Mesenchymal stem cell (in vitro differentiated cells and primary cell): ENCODE measurements around the gene FAM50A.

Experiments used
- DNase-seq: peaks from one replicate; pipeline ENCODE4 v3.0.0-alpha.2; 2013
- H2AFZ ChIP-seq: one replicate; pipeline ENCODE4 v1.6.1; 2013; ENCODE audit warnings: low read depth, mild to moderate bottlenecking, control low read depth, inconsistent platforms, low read length, moderate library complexity
- H2AK5ac ChIP-seq: 2 replicates; pipeline ENCODE4 v1.6.1; 2013; ENCODE audit warnings: low read length, moderate library complexity, mild to moderate bottlenecking, inconsistent platforms; ENCODE audit not compliant: severe bottlenecking
- H2BK120ac ChIP-seq: one replicate; pipeline ENCODE4 v1.6.1; 2013; ENCODE audit warnings: low read depth, mild to moderate bottlenecking, inconsistent platforms, low read length, moderate library complexity
- H2BK12ac ChIP-seq, 2 experiments: one replicate each; pipeline ENCODE4 v1.6.1; 2013; ENCODE audit warnings: inconsistent platforms in 2 of 2, low read length in 2 of 2, mild to moderate bottlenecking in 2 of 2, moderate library complexity in 2 of 2, control low read depth in 1 of 2
- H2BK15ac ChIP-seq: one replicate; pipeline ENCODE4 v1.6.1; 2013; ENCODE audit warnings: mild to moderate bottlenecking, low read depth, inconsistent platforms; ENCODE audit not compliant: poor library complexity, severe bottlenecking
- H2BK5ac ChIP-seq: 2 replicates; pipeline ENCODE4 v1.6.1; 2013; ENCODE audit warnings: low read depth, mild to moderate bottlenecking, low read length, control low read depth, inconsistent platforms; ENCODE audit not compliant: poor library complexity, severe bottlenecking
- H3K14ac ChIP-seq, 2 experiments: one replicate each; pipeline ENCODE4 v1.6.1; 2013; ENCODE audit warnings: inconsistent platforms in 2 of 2, low read length in 2 of 2, control low read depth in 1 of 2, mild to moderate bottlenecking in 1 of 2, moderate library complexity in 1 of 2
- H3K18ac ChIP-seq, 2 experiments: one replicate each; pipeline ENCODE4 v1.6.1; 2013; ENCODE audit warnings: inconsistent platforms in 2 of 2, low read length in 2 of 2, control low read depth in 1 of 2, low read depth in 1 of 2, mild to moderate bottlenecking in 1 of 2
- H3K23ac ChIP-seq, 2 experiments: one replicate each; pipeline ENCODE4 v1.6.1; 2013; ENCODE audit warnings: inconsistent platforms in 2 of 2, low read length in 2 of 2, mild to moderate bottlenecking in 2 of 2, moderate library complexity in 2 of 2, control low read depth in 1 of 2
- H3K27ac ChIP-seq: 2 replicates; pipeline ENCODE4 v1.5.1; 2013; ENCODE audit warnings: mild to moderate bottlenecking, moderate library complexity, low read length, control low read depth, inconsistent platforms; ENCODE audit not compliant: poor library complexity, severe bottlenecking
- H3K27me3 ChIP-seq, 2 experiments: 2 replicates each; pipeline versions ENCODE4 v1.6.1 to v1.7.0; 2013; ENCODE audit warnings: low read length in 2 of 2, mild to moderate bottlenecking in 2 of 2, moderate library complexity in 2 of 2, control low read depth in 1 of 2, inconsistent platforms in 1 of 2; ENCODE audit not compliant: control insufficient read depth in 1 of 2, insufficient read depth in 1 of 2
- H3K36me3 ChIP-seq, 2 experiments: 2 replicates each; pipeline versions ENCODE4 v1.6.1 to v1.7.0; 2013; ENCODE audit warnings: low read length in 2 of 2, control low read depth in 1 of 2, inconsistent platforms in 1 of 2, low read depth in 1 of 2, mild to moderate bottlenecking in 1 of 2; ENCODE audit not compliant: insufficient read depth in 2 of 2, control insufficient read depth in 1 of 2
- H3K4ac ChIP-seq, 2 experiments: one replicate each; pipeline ENCODE4 v1.6.1; 2013; ENCODE audit warnings: inconsistent platforms in 2 of 2, low read length in 2 of 2, mild to moderate bottlenecking in 2 of 2, moderate library complexity in 2 of 2, control low read depth in 1 of 2, low read depth in 1 of 2
- H3K4me1 ChIP-seq: 2 replicates; pipeline ENCODE4 v1.6.1; 2013; ENCODE audit warnings: low read depth, low read length, control low read depth; ENCODE audit not compliant: control insufficient read depth, insufficient read depth
- H3K4me2 ChIP-seq: 2 replicates; pipeline ENCODE4 v1.6.1; 2013; ENCODE audit warnings: low read length, mild to moderate bottlenecking, inconsistent platforms; ENCODE audit not compliant: poor library complexity, severe bottlenecking
- H3K4me3 ChIP-seq, 2 experiments: 2 replicates each; pipeline versions ENCODE4 v1.5.1 to v1.7.0; 2013; ENCODE audit warnings: low read length in 2 of 2, mild to moderate bottlenecking in 2 of 2, control low read depth in 1 of 2, low read depth in 1 of 2; ENCODE audit not compliant: insufficient read depth in 1 of 2
- H3K79me1 ChIP-seq: replicated peaks from 2 replicates; pipeline ENCODE4 v1.6.1; 2013; ENCODE audit warnings: mild to moderate bottlenecking, control low read depth, low read length, inconsistent platforms; ENCODE audit not compliant: poor library complexity, severe bottlenecking
- H3K9ac ChIP-seq: 2 replicates; pipeline ENCODE4 v1.7.0; 2013; ENCODE audit warnings: mild to moderate bottlenecking, low read length, moderate library complexity
- H3K9me3 ChIP-seq: 2 replicates; pipeline ENCODE4 v1.7.0; 2013; ENCODE audit warnings: mild to moderate bottlenecking, low read length; ENCODE audit not compliant: control insufficient read depth
- H4K8ac ChIP-seq: one replicate; pipeline ENCODE4 v1.6.1; 2013; ENCODE audit warnings: inconsistent platforms, mild to moderate bottlenecking, low read length, moderate library complexity
- H4K91ac ChIP-seq: one replicate; pipeline ENCODE4 v1.6.1; 2013; ENCODE audit warnings: mild to moderate bottlenecking, low read length, inconsistent platforms
- WGBS: methylation state at CpG from one replicate; pipeline ENCODE4 v1.1.7; 2013; ENCODE audit warnings: mixed read lengths; 5-methylcytosine and 5-hydroxymethylcytosine counted together

FAM50A gene

GRCh38 chrX:154489182-154489581, 45.2 kb downstream of the FAM50A start:
- Histone ChIP-seq H2BK120ac (no peak overlapping the region), H3K23ac (no peak overlapping the region), H2BK15ac (no peak overlapping the region), H3K79me1 (peaks cover 14% of the 10 kb centered on the region), H2BK12ac (no peak overlapping the region), H3K9me3 (no peaks in the 10 kb centered on the region), H4K91ac (no peak overlapping the region), H3K14ac (no peak overlapping the region), H3K27ac (no peak overlapping the region), H3K4me3 (peak overlapping the region in 1 of 2 experiments; percentile 82), H3K36me3 (peaks cover 25 to 31% of the 10 kb centered on the region in 2 experiments), H3K4me1 (peaks cover 26% of the 10 kb centered on the region), H4K8ac (no peak overlapping the region), H2AFZ (no peak overlapping the region), H3K4ac (no peak overlapping the region), H2AK5ac (no peak overlapping the region), H2BK5ac (no peak overlapping the region), H3K4me2 (no peak overlapping the region), H3K9ac (peak overlapping the region; percentile 85), H3K18ac (no peak overlapping the region), H3K27me3 (no peaks in the 10 kb centered on the region)
- 100% methylated on average over 4 of the region's 4 CpGs for WGBS
- no peak for DNase-seq

GRCh38 chrX:154490021-154490413, 46.1 kb downstream of the FAM50A start:
- Histone ChIP-seq H2BK5ac (no peak overlapping the region), H3K36me3 (peaks cover 18 to 23% of the 10 kb centered on the region in 2 experiments), H4K8ac (no peak overlapping the region), H3K9ac (peak overlapping the region; percentile 85), H3K4ac (peak overlapping the region; percentile 67 to 95), H3K23ac (no peak overlapping the region), H3K27ac (peak overlapping the region; percentile 49), H2AFZ (no peak overlapping the region), H3K9me3 (no peaks in the 10 kb centered on the region), H4K91ac (peak overlapping the region; percentile 75), H2BK120ac (no peak overlapping the region), H3K4me3 (peak overlapping the region; percentile 65 to 82), H2BK15ac (peak overlapping the region; percentile 90), H3K4me2 (peak overlapping the region; percentile 82), H2BK12ac (peak overlapping the region in 1 of 2 experiments; percentile 54), H3K18ac (peak overlapping the region; percentile 54 to 88), H3K79me1 (peaks cover 7% of the 10 kb centered on the region), H3K27me3 (peaks cover 0 to 5% of the 10 kb centered on the region in 2 experiments), H3K14ac (peak overlapping the region in 1 of 2 experiments; percentile 15), H3K4me1 (peaks cover 19% of the 10 kb centered on the region), H2AK5ac (no peak overlapping the region)
- peak; percentile 64 for DNase-seq
- 5% methylated on average over 6 of the region's 19 CpGs for WGBS

- Histone ChIP-seq H3K4ac (peak within 1 kb of the TSS; percentile 67 to 95), H3K4me1 (peaks cover 14% of the 10 kb centered on the region), H2BK12ac (peak within 1 kb of the TSS in 1 of 2 experiments; percentile 54), H3K9ac (peak within 1 kb of the TSS; percentile 93), H2BK120ac (peak within 1 kb of the TSS; percentile 79), H4K8ac (no peak within 1 kb of the TSS), H3K27me3 (peaks cover 0 to 5% of the 10 kb centered on the region in 2 experiments), H3K79me1 (peaks cover 5% of the 10 kb centered on the region), H3K27ac (peak within 1 kb of the TSS; percentile 76), H3K4me3 (peak within 1 kb of the TSS; percentile 65 to 82), H3K36me3 (peaks cover 15 to 19% of the 10 kb centered on the region in 2 experiments), H2AFZ (peak within 1 kb of the TSS; percentile 63), H3K4me2 (peak within 1 kb of the TSS; percentile 82), H3K14ac (peak within 1 kb of the TSS in 1 of 2 experiments; percentile 48), H4K91ac (peak within 1 kb of the TSS; percentile 75), H3K18ac (peak within 1 kb of the TSS; percentile 70 to 88), H3K9me3 (no peaks in the 10 kb centered on the region), H2BK15ac (peak within 1 kb of the TSS; percentile 90), H2AK5ac (peak within 1 kb of the TSS; percentile 51), H3K23ac (no peak within 1 kb of the TSS), H2BK5ac (peak within 1 kb of the TSS; percentile 57)
- peak; percentile 94 for DNase-seq
- WGBS = under 1% methylated on average over 49 of the region's 71 CpGs
Measured at GRCh38 chrX:154490414-154491083, 46.6 kb downstream of the FAM50A start, which contains the start of gene SLC10A3. TSS of gene SLC10A3 (minus strand) at chrX:154490629. CDS start at chrX:154488940, 1,689 bp downstream.

- no peak overlapping the region for H3K14ac ChIP-seq
- no peak overlapping the region for H3K9ac ChIP-seq
- H3K27ac ChIP-seq = no peak overlapping the region
- no peaks in the 10 kb centered on the region for H3K9me3 ChIP-seq
- 77% methylated on average over 3 of the region's 3 CpGs for WGBS
- no peak overlapping the region for H3K4ac ChIP-seq
- H2BK5ac ChIP-seq = no peak overlapping the region
- no peak overlapping the region for H2AK5ac ChIP-seq
- no peak overlapping the region for H3K4me3 ChIP-seq
- no peak overlapping the region for H3K18ac ChIP-seq
- H3K23ac ChIP-seq = no peak overlapping the region
- H4K8ac ChIP-seq = no peak overlapping the region
- no peak overlapping the region for H3K4me2 ChIP-seq
- DNase-seq = no peak
- H3K36me3 ChIP-seq = no peaks in the 10 kb centered on the region
- H2BK120ac ChIP-seq = no peak overlapping the region
- no peak overlapping the region for H4K91ac ChIP-seq
- H2BK15ac ChIP-seq = no peak overlapping the region
- no peaks in the 10 kb centered on the region for H3K4me1 ChIP-seq
- no peak overlapping the region for H2BK12ac ChIP-seq
- peaks cover 0 to 5% of the 10 kb centered on the region in 2 experiments for H3K27me3 ChIP-seq
- H3K79me1 ChIP-seq = no peaks in the 10 kb centered on the region
- H2AFZ ChIP-seq = no peak overlapping the region
Measured at GRCh38 chrX:154494715-154495114, 50.8 kb downstream of the FAM50A start.
